ENCODE data around the gene STAT6.

Gene STAT6

GRCh38 chr12:57051011-57051410 is 60.2 kb downstream of the STAT6 start:
- Histone ChIP-seq H3K18ac (ENCODE audit: low read depth in 1 of 2, low read length in 2 of 2) (no peak overlapping the region), H2BK15ac (ENCODE audit: low read depth, poor library complexity, severe bottlenecking) (no peak overlapping the region), H2AFZ (ENCODE audit: low read depth, low read length) (no peak overlapping the region), H3K23ac (ENCODE audit: low read length in 2 of 2) (no peak overlapping the region), H4K8ac (ENCODE audit: low read length) (no peak overlapping the region), H2BK5ac (ENCODE audit: low read depth, low read length, poor library complexity, severe bottlenecking) (no peak overlapping the region), H3K27ac (ENCODE audit: low read length, poor library complexity, severe bottlenecking) (no peak overlapping the region), H3K14ac (ENCODE audit: low read length in 2 of 2) (no peak overlapping the region), H3K9me3 (ENCODE audit: control insufficient read depth, low read length) (no peaks in the 10 kb centered on the region), H2AK5ac (ENCODE audit: low read length, severe bottlenecking) (no peak overlapping the region), H3K4ac (ENCODE audit: low read depth in 1 of 2, low read length in 2 of 2) (no peak overlapping the region), H3K4me1 (ENCODE audit: control insufficient read depth, insufficient read depth, low read depth, low read length) (peaks cover 6% of the 10 kb centered on the region), H3K9ac (ENCODE audit: low read length) (no peak overlapping the region), H4K91ac (ENCODE audit: low read length) (no peak overlapping the region), H2BK12ac (ENCODE audit: low read length in 2 of 2) (no peak overlapping the region), H2BK120ac (ENCODE audit: low read depth, low read length) (no peak overlapping the region), H3K36me3 (ENCODE audit: control insufficient read depth in 1 of 2, insufficient read depth in 2 of 2, low read depth in 1 of 2, low read length in 2 of 2) (peaks cover 0 to 3% of the 10 kb centered on the region in 2 experiments), H3K79me1 (replicated peaks; ENCODE audit: low read length, poor library complexity, severe bottlenecking) (no peaks in the 10 kb centered on the region), H3K4me3 (ENCODE audit: insufficient read depth in 1 of 2, low read depth in 1 of 2, low read length in 2 of 2) (no peak overlapping the region), H3K4me2 (ENCODE audit: low read length, poor library complexity, severe bottlenecking) (no peak overlapping the region), H3K27me3 (ENCODE audit: control insufficient read depth in 1 of 2, insufficient read depth in 1 of 2, low read length in 2 of 2) (peaks cover 17 to 55% of the 10 kb centered on the region in 2 experiments)
- DNase-seq = no peak
- no CpG with 5 or more reads among the region's 1 CpG for WGBS

GRCh38 chr12:57049890-57050289 is 61.3 kb downstream of the STAT6 start, which contains the start of gene MYO1A:
MYO1A (minus strand) TSS chr12:57050129; CDS start chr12:57048323, 1,806 bp downstream.
- Histone ChIP-seq H3K18ac (ENCODE audit: low read depth in 1 of 2, low read length in 2 of 2) (no peak within 1 kb of the TSS), H2BK15ac (ENCODE audit: low read depth, poor library complexity, severe bottlenecking) (no peak within 1 kb of the TSS), H2BK120ac (ENCODE audit: low read depth, low read length) (no peak within 1 kb of the TSS), H2AFZ (ENCODE audit: low read depth, low read length) (no peak within 1 kb of the TSS), H2BK5ac (ENCODE audit: low read depth, low read length, poor library complexity, severe bottlenecking) (no peak within 1 kb of the TSS), H3K79me1 (replicated peaks; ENCODE audit: low read length, poor library complexity, severe bottlenecking) (no peaks in the 10 kb centered on the region), H3K4me3 (ENCODE audit: insufficient read depth in 1 of 2, low read depth in 1 of 2, low read length in 2 of 2) (no peak within 1 kb of the TSS), H3K23ac (ENCODE audit: low read length in 2 of 2) (no peak within 1 kb of the TSS), H3K9ac (ENCODE audit: low read length) (no peak within 1 kb of the TSS), H4K8ac (ENCODE audit: low read length) (no peak within 1 kb of the TSS), H3K36me3 (ENCODE audit: control insufficient read depth in 1 of 2, insufficient read depth in 2 of 2, low read depth in 1 of 2, low read length in 2 of 2) (no peaks in the 10 kb centered on the region), H2AK5ac (ENCODE audit: low read length, severe bottlenecking) (no peak within 1 kb of the TSS), H3K9me3 (ENCODE audit: control insufficient read depth, low read length) (no peaks in the 10 kb centered on the region), H2BK12ac (ENCODE audit: low read length in 2 of 2) (no peak within 1 kb of the TSS), H3K4ac (ENCODE audit: low read depth in 1 of 2, low read length in 2 of 2) (no peak within 1 kb of the TSS), H3K14ac (ENCODE audit: low read length in 2 of 2) (no peak within 1 kb of the TSS), H3K27ac (ENCODE audit: low read length, poor library complexity, severe bottlenecking) (no peak within 1 kb of the TSS), H4K91ac (ENCODE audit: low read length) (no peak within 1 kb of the TSS), H3K4me2 (ENCODE audit: low read length, poor library complexity, severe bottlenecking) (no peak within 1 kb of the TSS), H3K4me1 (ENCODE audit: control insufficient read depth, insufficient read depth, low read depth, low read length) (peaks cover 6% of the 10 kb centered on the region), H3K27me3 (ENCODE audit: control insufficient read depth in 1 of 2, insufficient read depth in 1 of 2, low read length in 2 of 2) (peaks cover 24 to 66% of the 10 kb centered on the region in 2 experiments)
- 51% methylated on average over 2 of the region's 2 CpGs for WGBS
- peak; percentile 24 for DNase-seq

GRCh38 chr12:57049119-57049446 is 62.1 kb downstream of the STAT6 start:
- no peak overlapping the region for H2BK5ac ChIP-seq (ENCODE audit: low read depth, low read length, poor library complexity, severe bottlenecking)
- H3K36me3 ChIP-seq (ENCODE audit: control insufficient read depth in 1 of 2, insufficient read depth in 2 of 2, low read depth in 1 of 2, low read length in 2 of 2) = no peaks in the 10 kb centered on the region
- no peak overlapping the region for H3K23ac ChIP-seq (ENCODE audit: low read length in 2 of 2)
- H3K4me1 ChIP-seq (ENCODE audit: control insufficient read depth, insufficient read depth, low read depth, low read length) = peaks cover 6% of the 10 kb centered on the region
- 100% methylated on average over 4 of the region's 4 CpGs for whole genome bisulfite sequencing
- no peak overlapping the region for H3K27ac ChIP-seq (ENCODE audit: low read length, poor library complexity, severe bottlenecking)
- DNase-seq = no peak
- H4K91ac ChIP-seq (ENCODE audit: low read length) = no peak overlapping the region
- no peak overlapping the region for H3K4me2 ChIP-seq (ENCODE audit: low read length, poor library complexity, severe bottlenecking)
- H2BK120ac ChIP-seq (ENCODE audit: low read depth, low read length) = no peak overlapping the region
- H2BK12ac ChIP-seq (ENCODE audit: low read length in 2 of 2) = no peak overlapping the region
- H2BK15ac ChIP-seq (ENCODE audit: low read depth, poor library complexity, severe bottlenecking) = no peak overlapping the region
- no peak overlapping the region for H3K4ac ChIP-seq (ENCODE audit: low read depth in 1 of 2, low read length in 2 of 2)
- no peaks in the 10 kb centered on the region for H3K9me3 ChIP-seq (ENCODE audit: control insufficient read depth, low read length)
- H3K9ac ChIP-seq (ENCODE audit: low read length) = no peak overlapping the region
- no peak overlapping the region for H3K4me3 ChIP-seq (ENCODE audit: insufficient read depth in 1 of 2, low read depth in 1 of 2, low read length in 2 of 2)
- no peak overlapping the region for H2AFZ ChIP-seq (ENCODE audit: low read depth, low read length)
- no peaks in the 10 kb centered on the region for H3K79me1 ChIP-seq (replicated peaks; ENCODE audit: low read length, poor library complexity, severe bottlenecking)
- no peak overlapping the region for H3K18ac ChIP-seq (ENCODE audit: low read depth in 1 of 2, low read length in 2 of 2)
- no peak overlapping the region for H2AK5ac ChIP-seq (ENCODE audit: low read length, severe bottlenecking)
- H3K14ac ChIP-seq (ENCODE audit: low read length in 2 of 2) = no peak overlapping the region
- H3K27me3 ChIP-seq (ENCODE audit: control insufficient read depth in 1 of 2, insufficient read depth in 1 of 2, low read length in 2 of 2) = peaks cover 27 to 74% of the 10 kb centered on the region in 2 experiments
- H4K8ac ChIP-seq (ENCODE audit: low read length) = no peak overlapping the region

- Histone ChIP-seq H3K27ac (ENCODE audit: low read length, poor library complexity, severe bottlenecking) (no peak overlapping the region), H3K4me1 (ENCODE audit: control insufficient read depth, insufficient read depth, low read depth, low read length) (peaks cover 6% of the 10 kb centered on the region), H4K8ac (ENCODE audit: low read length) (no peak overlapping the region)
Measured at GRCh38 chr12:57048423-57049118, 62.6 kb downstream of the STAT6 start.

More at GRCh38 chr12:57048423-57049118, 62.6 kb downstream of the STAT6 start:
- DNase-seq = no peak
- Histone ChIP-seq H3K9ac (ENCODE audit: low read length) (no peak overlapping the region), H3K4me2 (ENCODE audit: low read length, poor library complexity, severe bottlenecking) (no peak overlapping the region), H2AK5ac (ENCODE audit: low read length, severe bottlenecking) (no peak overlapping the region), H2AFZ (ENCODE audit: low read depth, low read length) (no peak overlapping the region), H3K27me3 (ENCODE audit: control insufficient read depth in 1 of 2, insufficient read depth in 1 of 2, low read length in 2 of 2) (peaks cover 32 to 79% of the 10 kb centered on the region in 2 experiments), H2BK12ac (ENCODE audit: low read length in 2 of 2) (no peak overlapping the region), H3K36me3 (ENCODE audit: control insufficient read depth in 1 of 2, insufficient read depth in 2 of 2, low read depth in 1 of 2, low read length in 2 of 2) (no peaks in the 10 kb centered on the region), H4K91ac (ENCODE audit: low read length) (no peak overlapping the region), H3K14ac (ENCODE audit: low read length in 2 of 2) (no peak overlapping the region), H3K9me3 (ENCODE audit: control insufficient read depth, low read length) (no peaks in the 10 kb centered on the region), H3K23ac (ENCODE audit: low read length in 2 of 2) (no peak overlapping the region), H3K18ac (ENCODE audit: low read depth in 1 of 2, low read length in 2 of 2) (no peak overlapping the region), H2BK120ac (ENCODE audit: low read depth, low read length) (no peak overlapping the region), H3K4me3 (ENCODE audit: insufficient read depth in 1 of 2, low read depth in 1 of 2, low read length in 2 of 2) (no peak overlapping the region), H3K4ac (ENCODE audit: low read depth in 1 of 2, low read length in 2 of 2) (no peak overlapping the region), H3K79me1 (replicated peaks; ENCODE audit: low read length, poor library complexity, severe bottlenecking) (no peaks in the 10 kb centered on the region), H2BK5ac (ENCODE audit: low read depth, low read length, poor library complexity, severe bottlenecking) (no peak overlapping the region), H2BK15ac (ENCODE audit: low read depth, poor library complexity, severe bottlenecking) (no peak overlapping the region)
- 90% methylated on average over 1 of the region's 1 CpG for WGBS

All from mesenchymal stem cell (in vitro differentiated cells and primary cell).